Middle frontal gyrus (tissue), 1 donor: ENCODE results near the gene MAD1L1.
"Not testable (repeated sequence)": the region's sequence is repeated elsewhere in the genome, so short reads cannot be mapped to it uniquely, and the experiment has no call there.

Source experiments
- DNase-seq: peaks from one replicate; pipeline ENCODE4 v3.0.0-alpha.2; 2015; ENCODE audit warnings: low spot score; ENCODE audit errors: extremely low spot score

The MAD1L1 gene

GRCh38 chr7:1931256-1931950 is 301.3 kb downstream of the MAD1L1 start:
- DNase-seq: no peak

- no peak for DNase-seq
Measured at GRCh38 chr7:1930381-1931065, 302.2 kb downstream of the MAD1L1 start.

- not testable (repeated sequence) for DNase-seq
Measured at GRCh38 chr7:1929349-1929925, 303.3 kb downstream of the MAD1L1 start.

GRCh38 chr7:1928645-1929348 is 303.9 kb downstream of the MAD1L1 start:
- DNase-seq: no peak

GRCh38 chr7:1927937-1928644 is 304.7 kb downstream of the MAD1L1 start:
- DNase-seq: no peak

GRCh38 chr7:1926908-1927306 is 305.8 kb downstream of the MAD1L1 start:
- no peak for DNase-seq

- DNase-seq: no peak
Measured at GRCh38 chr7:1925973-1926907, 306.5 kb downstream of the MAD1L1 start.

GRCh38 chr7:1925349-1925748 is 307.4 kb downstream of the MAD1L1 start:
- DNase-seq: no peak

GRCh38 chr7:1924258-1924817 is 308.4 kb downstream of the MAD1L1 start:
- no peak for DNase-seq

- peak; percentile 19 for DNase-seq
Measured at GRCh38 chr7:1923409-1924257, 309.1 kb downstream of the MAD1L1 start.

GRCh38 chr7:1922870-1923236 is 309.9 kb downstream of the MAD1L1 start:
- no peak for DNase-seq

- DNase-seq: no peak
Measured at GRCh38 chr7:1922071-1922869, 310.5 kb downstream of the MAD1L1 start.

GRCh38 chr7:1920881-1921280 is 311.9 kb downstream of the MAD1L1 start:
- DNase-seq: no peak

GRCh38 chr7:1920266-1920681 is 312.5 kb downstream of the MAD1L1 start:
- DNase-seq: no peak

- DNase-seq: peak; percentile 38
Measured at GRCh38 chr7:1919539-1920265, 313.0 kb downstream of the MAD1L1 start.

GRCh38 chr7:1918881-1919525 is 313.7 kb downstream of the MAD1L1 start:
- DNase-seq: no peak

- no peak for DNase-seq
Measured at GRCh38 chr7:1918063-1918645, 314.6 kb downstream of the MAD1L1 start.
